GM12878 (cell line): ENCODE data around the gene NSMCE1. TPM values are rescaled to one million over a fixed set of nuclear protein-coding genes. Genes with fewer than 3 reads are reported as not detected.
A peak's percentile ranks its signal among the peaks of the same experiment; 100 is the strongest.

ENCODE experiments used
- BHLHE40 ChIP-seq, 2 experiments: fragments of 450-650 bp in 1 of 2; IDR thresholded peaks; 2 replicates each; pipeline ENCODE4 v1.6.1; 2011 to 2017; ENCODE audit warnings: low read depth in 2 of 2, borderline replicate concordance in 1 of 2, improper control_type of control experiment in 1 of 2, low read length in 1 of 2, mild to moderate bottlenecking in 1 of 2
- BMI1 ChIP-seq: fragments of 450-650 bp; IDR thresholded peaks from 2 replicates; pipeline ENCODE4 v1.6.1; 2016; ENCODE audit warnings: mild to moderate bottlenecking, moderate library complexity, borderline replicate concordance
- CEBPB ChIP-seq, 2 experiments: fragments of 150-350 bp in 1 of 2; IDR thresholded peaks; 2 replicates each; pipeline ENCODE4 v1.6.1; 2012 to 2014; ENCODE audit warnings: low read depth in 2 of 2, low read length in 2 of 2, borderline replicate concordance in 1 of 2, inconsistent platforms in 1 of 2
- CHD2 ChIP-seq: IDR thresholded peaks from 2 replicates; pipeline ENCODE4 v1.6.1; 2011; ENCODE audit warnings: low read depth, low read length, improper control_type of control experiment, borderline replicate concordance
- CREB1 ChIP-seq: IDR thresholded peaks from 2 replicates; pipeline ENCODE4 v1.6.1; 2012; ENCODE audit warnings: low read depth, mild to moderate bottlenecking, inconsistent platforms
- EED ChIP-seq: sonication (generic); IDR thresholded peaks from 2 replicates; pipeline ENCODE4 v1.6.1; 2016; ENCODE audit warnings: antibody characterized with exemption, low read depth
- HDAC2 ChIP-seq: fragments of 200-600 bp; sonication (generic); IDR thresholded peaks from 2 replicates; pipeline ENCODE4 v1.6.1; 2017
- IRF4 ChIP-seq: IDR thresholded peaks from 2 replicates; pipeline ENCODE4 v1.6.1; 2011; ENCODE audit warnings: low read depth, low read length
- MYC ChIP-seq: IDR thresholded peaks from 2 replicates; pipeline ENCODE4 v1.6.1; 2011; ENCODE audit warnings: mild to moderate bottlenecking, low read length, moderate library complexity, inconsistent platforms; ENCODE audit not compliant: insufficient read depth, insufficient replicate concordance, insufficient read length, severe bottlenecking
- NBN ChIP-seq: fragments of 450-650 bp; IDR thresholded peaks from 2 replicates; pipeline ENCODE4 v1.6.1; 2016
- PAX8 ChIP-seq: fragments of 450-650 bp; IDR thresholded peaks from 2 replicates; pipeline ENCODE4 v1.6.1; 2017; ENCODE audit warnings: mild to moderate bottlenecking, moderate library complexity
- POLR2AphosphoS5 ChIP-seq: IDR thresholded peaks from 2 replicates; pipeline ENCODE4 v1.6.1; 2011; ENCODE audit warnings: mild to moderate bottlenecking, low read length, inconsistent platforms
- POU2F2 ChIP-seq: IDR thresholded peaks from 3 replicates; pipeline ENCODE4 v1.6.1; 2011; ENCODE audit warnings: low read depth, mild to moderate bottlenecking, low read length, borderline replicate concordance
- PRDM15 ChIP-seq: fragments of 450-650 bp; formaldehyde crosslinking; IDR thresholded peaks from 2 replicates; pipeline ENCODE4 v1.4.0; 2020; ENCODE audit warnings: mild to moderate bottlenecking, moderate library complexity
- SPI1 ChIP-seq: IDR thresholded peaks from 2 replicates; pipeline ENCODE4 v1.6.1; 2011; ENCODE audit warnings: low read depth, mild to moderate bottlenecking, low read length, moderate library complexity, borderline replicate concordance; ENCODE audit not compliant: insufficient read depth
- SREBF2 ChIP-seq: IDR thresholded peaks from 2 replicates; pipeline ENCODE4 v1.6.1; 2012; ENCODE audit warnings: mild to moderate bottlenecking, low read length
- STAT3 ChIP-seq: IDR thresholded peaks from 2 replicates; pipeline ENCODE4 v1.6.1; 2011; ENCODE audit warnings: low read depth, low read length, improper control_type of control experiment
- TCF3 ChIP-seq: IDR thresholded peaks from 2 replicates; pipeline ENCODE4 v1.6.1; 2012; ENCODE audit warnings: low read depth, mild to moderate bottlenecking, low read length, borderline replicate concordance; ENCODE audit not compliant: insufficient read depth
- ZNF384 ChIP-seq: IDR thresholded peaks from 2 replicates; pipeline ENCODE4 v1.6.1; 2012; ENCODE audit warnings: low read depth, mild to moderate bottlenecking, low read length, improper control_type of control experiment, borderline replicate concordance
- polyA plus RNA-seq, 11 experiments: library from polyadenylated mRNA; depleted of rRNA in 4 of 11; unstranded in 6 of 11; stranded (reverse) in 5 of 11; fragments of >200 nt; fragmentation: Nextera tagmentation in 4 of 11; fragmentation: Illumina TruSeq in 1 of 11; extraction: Ambion mirVana in 4 of 11; extraction: Trizol in 1 of 11; gene quantifications; 1 replicate in 1 of 11; 2 replicates in 10 of 11; pipeline versions ENCODE4 v1.2.1 to v1.2.3, GENCODE V29; 2011 to 2016; ENCODE audit warnings: inconsistent platforms in 2 of 11, missing spikeins in 2 of 11, low read depth in 1 of 11
- total RNA-seq, 4 experiments: library from RNA; depleted of rRNA in 3 of 4; stranded (reverse); fragments of >200 nt in 3 of 4; fragmentation: Illumina TruSeq in 1 of 4; extraction: Trizol in 1 of 4; gene quantifications; 2 replicates each; pipeline versions ENCODE4 v1.2.1 to v1.2.3, GENCODE V29; 2013 to 2021
- TF ChIP-seq, protein P1 (sequence below): fragments of 450-650 bp; IDR thresholded peaks from 2 replicates; pipeline ENCODE4 v1.6.1; 2016; ENCODE audit warnings: mild to moderate bottlenecking
- TF ChIP-seq, protein P2 (sequence below): IDR thresholded peaks from 2 replicates; pipeline ENCODE4 v1.6.1; 2011; ENCODE audit warnings: borderline replicate concordance, low read depth, mild to moderate bottlenecking, moderate library complexity, mixed read lengths, low read length; ENCODE audit not compliant: insufficient read depth; ENCODE audit errors: extremely low read length

Gene NSMCE1
- total and polyA plus RNA-seq, 10 of the 15 experiments (the other 5 are each of a cell fraction or from before 2014, with no cell fraction given) = 54.0 to 214 (median 71.4) TPM

DNA sequence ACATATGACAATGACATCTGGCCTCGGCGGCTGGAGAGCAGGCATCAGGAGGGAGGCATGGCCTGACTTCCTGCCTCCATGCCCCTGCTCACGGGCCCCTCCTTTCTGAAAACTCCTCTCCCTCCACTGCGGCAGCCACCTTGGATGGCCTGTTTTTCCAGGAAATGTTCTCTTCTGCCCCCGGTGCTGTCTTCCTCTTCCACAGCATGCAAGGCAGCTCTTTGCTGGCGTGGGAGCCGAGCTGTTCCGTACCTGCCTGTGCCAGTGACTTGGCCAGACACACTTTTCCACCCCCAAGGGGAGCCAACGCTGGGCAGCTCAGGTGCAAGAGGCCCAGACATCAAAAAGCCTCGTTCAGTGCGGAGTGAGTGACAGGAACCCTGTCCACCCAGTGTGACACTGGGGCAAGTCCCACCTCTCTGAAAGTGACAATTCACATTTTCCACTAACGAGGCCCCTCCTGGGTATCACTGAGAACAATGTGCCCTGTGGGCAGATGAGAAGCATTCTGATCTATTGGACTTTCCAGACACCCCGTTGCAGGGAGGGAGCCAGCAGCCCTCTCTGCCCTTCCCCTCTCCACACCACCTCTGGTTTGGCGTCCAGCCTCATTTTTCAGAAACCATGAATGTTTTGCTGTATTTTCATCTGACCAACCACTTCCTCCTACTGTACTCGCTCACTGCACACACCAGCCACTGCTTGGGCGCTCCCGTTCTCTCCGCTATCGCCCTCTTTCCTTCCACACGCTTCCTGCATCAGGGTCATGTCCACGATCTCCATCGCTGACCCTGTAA is 31.2 kb downstream of the NSMCE1 start (continued):
- TF ChIP-seq CHD2 (peak; percentile 59; the same call in 1 of the 2 replicates), NBN (peak; percentile 74), POU2F2 (peak; percentile 62; the same call in 2 of the 3 replicates), SREBF2 (no peak), PAX8 (no peak), POLR2AphosphoS5 (peak; percentile 62), STAT3 (no peak), IRF4 (no peak), MYC (no peak), EED (peak; percentile 8; the same call in 1 of the 2 replicates), PRDM15 (no peak), CREB1 (no peak), CEBPB (IDR thresholded peaks at IDR 0.05; ENCODE audit: borderline replicate concordance in 1 of 2, low read depth in 2 of 2, low read length in 2 of 2) (no peak), BMI1 (no peak), TCF3 (no peak), BHLHE40 (IDR thresholded peaks at IDR 0.05; ENCODE audit: borderline replicate concordance in 1 of 2, low read depth in 2 of 2, low read length in 1 of 2) (peak in 1 of 2 experiments; percentile 66; a peak in 2 of 4 replicates), SPI1 (peak; percentile 77; the same call in 1 of the 2 replicates), HDAC2 (no peak), ZNF384 (no peak)
- TF ChIP-seq, protein P1, sequence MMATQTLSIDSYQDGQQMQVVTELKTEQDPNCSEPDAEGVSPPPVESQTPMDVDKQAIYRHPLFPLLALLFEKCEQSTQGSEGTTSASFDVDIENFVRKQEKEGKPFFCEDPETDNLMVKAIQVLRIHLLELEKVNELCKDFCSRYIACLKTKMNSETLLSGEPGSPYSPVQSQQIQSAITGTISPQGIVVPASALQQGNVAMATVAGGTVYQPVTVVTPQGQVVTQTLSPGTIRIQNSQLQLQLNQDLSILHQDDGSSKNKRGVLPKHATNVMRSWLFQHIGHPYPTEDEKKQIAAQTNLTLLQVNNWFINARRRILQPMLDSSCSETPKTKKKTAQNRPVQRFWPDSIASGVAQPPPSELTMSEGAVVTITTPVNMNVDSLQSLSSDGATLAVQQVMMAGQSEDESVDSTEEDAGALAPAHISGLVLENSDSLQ = peak; percentile 98
- TF ChIP-seq, protein P2, sequence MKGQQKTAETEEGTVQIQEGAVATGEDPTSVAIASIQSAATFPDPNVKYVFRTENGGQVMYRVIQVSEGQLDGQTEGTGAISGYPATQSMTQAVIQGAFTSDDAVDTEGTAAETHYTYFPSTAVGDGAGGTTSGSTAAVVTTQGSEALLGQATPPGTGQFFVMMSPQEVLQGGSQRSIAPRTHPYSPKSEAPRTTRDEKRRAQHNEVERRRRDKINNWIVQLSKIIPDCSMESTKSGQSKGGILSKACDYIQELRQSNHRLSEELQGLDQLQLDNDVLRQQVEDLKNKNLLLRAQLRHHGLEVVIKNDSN = no peak
